ENCODE data around the gene SLC44A4. TPM values are rescaled to one million over a fixed set of nuclear protein-coding genes. Genes with fewer than 3 reads are reported as not detected.
A peak's percentile ranks its signal among the peaks of the same experiment; 100 is the strongest.

The SLC44A4 gene
- total and polyA plus RNA-seq, 9 of the 15 experiments (the other 6 are each of a cell fraction or from before 2014, with no cell fraction given), result 7.9 to 18.6 (median 11.2) TPM

- TF ChIP-seq MNT (conservative IDR thresholded peaks at IDR 0.05), result no peak
- no peak for TF ChIP-seq ZNF717 (CRISPR knock-in tag; IDR thresholded peaks at IDR 0.05)
- no peak for TF ChIP-seq POLR2G (IDR thresholded peaks at IDR 0.05; ENCODE audit: low read depth, low read length)
- no peak for TF ChIP-seq DEAF1 (CRISPR knock-in tag; IDR thresholded peaks at IDR 0.05)
- TF ChIP-seq SMARCE1 (IDR thresholded peaks at IDR 0.05), result peak; percentile 24; the same call in 1 of the 2 replicates
- TF ChIP-seq PBX2 (CRISPR knock-in tag; IDR thresholded peaks at IDR 0.05; ENCODE audit: low read depth), result no peak
- 0 out of 2 replicates have a peak, but pooled peaks have one; percentile 25 for TF ChIP-seq PBX2 (tag; conservative IDR thresholded peaks at IDR 0.05; ENCODE audit: low read depth)
- TF ChIP-seq NCOA2 (IDR thresholded peaks at IDR 0.05; ENCODE audit: partially characterized antibody in 2 of 2), result no peak
- TF ChIP-seq MEIS2 (IDR thresholded peaks at IDR 0.05; ENCODE audit: partially characterized antibody), result peak; percentile 32
- no peak for TF ChIP-seq MLLT1 (IDR thresholded peaks at IDR 0.05)
- TF ChIP-seq ZEB2 (IDR thresholded peaks at IDR 0.05), result 0 out of 2 replicates have a peak, but pooled peaks have one; percentile 16
- no peak for TF ChIP-seq ZNF740 (CRISPR knock-in tag; IDR thresholded peaks at IDR 0.05)
- no peak for TF ChIP-seq ZNF740 (tag; IDR thresholded peaks at IDR 0.05)
Observed at GRCh38 chr6:31847276-31847978, 31.4 kb downstream of the SLC44A4 start (continued).
